ENCODE data around the gene MAP1LC3C. TPM values are rescaled to one million over a fixed set of nuclear protein-coding genes. Genes with fewer than 3 reads are reported as not detected.

MAP1LC3C gene
- total and polyA plus RNA-seq, 9 donors = 0.67 to 6.1 (median 2.0) TPM

DNA sequence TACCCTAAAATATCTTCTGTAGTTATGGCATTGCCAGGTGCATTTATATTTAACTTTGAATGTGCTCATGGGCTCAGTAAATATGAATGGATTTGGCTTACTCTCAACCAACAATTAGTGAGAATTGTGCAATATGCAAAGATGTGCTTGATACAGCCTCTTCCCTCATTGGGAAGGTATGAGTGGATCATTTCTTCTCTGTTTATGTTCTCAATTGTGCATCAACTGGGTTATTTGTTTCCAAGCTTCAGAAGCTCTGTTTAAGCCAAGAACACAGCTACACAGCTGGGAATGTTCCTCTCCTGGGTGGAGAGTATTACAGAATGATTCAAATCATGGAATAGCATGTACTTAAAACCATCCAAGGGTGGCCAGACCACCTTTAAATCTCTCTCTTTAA lies 17.6 kb upstream of the MAP1LC3C start:
- H3K4me1 ChIP-seq (ENCODE audit: insufficient read depth) = no peaks in the 10 kb centered on the region
- H3K4me3 ChIP-seq = no peak overlapping the region
- no peak overlapping the region for H3K27ac ChIP-seq
- no peak for DNase-seq
- intact Hi-C loops (cut with DNase I) = no loop called here
- H3K36me3 ChIP-seq = no peaks in the 10 kb centered on the region
- TF ChIP-seq POLR2A (IDR thresholded peaks at IDR 0.05) (no peak), EP300 (IDR thresholded peaks at IDR 0.05) (no peak)
- TF ChIP-seq, protein P1, sequence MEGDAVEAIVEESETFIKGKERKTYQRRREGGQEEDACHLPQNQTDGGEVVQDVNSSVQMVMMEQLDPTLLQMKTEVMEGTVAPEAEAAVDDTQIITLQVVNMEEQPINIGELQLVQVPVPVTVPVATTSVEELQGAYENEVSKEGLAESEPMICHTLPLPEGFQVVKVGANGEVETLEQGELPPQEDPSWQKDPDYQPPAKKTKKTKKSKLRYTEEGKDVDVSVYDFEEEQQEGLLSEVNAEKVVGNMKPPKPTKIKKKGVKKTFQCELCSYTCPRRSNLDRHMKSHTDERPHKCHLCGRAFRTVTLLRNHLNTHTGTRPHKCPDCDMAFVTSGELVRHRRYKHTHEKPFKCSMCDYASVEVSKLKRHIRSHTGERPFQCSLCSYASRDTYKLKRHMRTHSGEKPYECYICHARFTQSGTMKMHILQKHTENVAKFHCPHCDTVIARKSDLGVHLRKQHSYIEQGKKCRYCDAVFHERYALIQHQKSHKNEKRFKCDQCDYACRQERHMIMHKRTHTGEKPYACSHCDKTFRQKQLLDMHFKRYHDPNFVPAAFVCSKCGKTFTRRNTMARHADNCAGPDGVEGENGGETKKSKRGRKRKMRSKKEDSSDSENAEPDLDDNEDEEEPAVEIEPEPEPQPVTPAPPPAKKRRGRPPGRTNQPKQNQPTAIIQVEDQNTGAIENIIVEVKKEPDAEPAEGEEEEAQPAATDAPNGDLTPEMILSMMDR (IDR thresholded peaks at IDR 0.05) = no peak
- H3K9me3 ChIP-seq = no peaks in the 10 kb centered on the region
- H3K27me3 ChIP-seq = no peaks in the 10 kb centered on the region

GRCh38 chr1:242011894-242012660 lies 13.2 kb upstream of the MAP1LC3C start:
- TF ChIP-seq, protein P1 (IDR thresholded peaks at IDR 0.05) = no peak
- TF ChIP-seq EP300 (IDR thresholded peaks at IDR 0.05) (no peak), POLR2A (IDR thresholded peaks at IDR 0.05) (no peak)
- WGBS, 3 donors = 73 to 84% (median 75%) methylated on average over 5 of the region's 5 CpGs
- no peak for DNase-seq

GRCh38 chr1:242008826-242009495 lies 10.1 kb upstream of the MAP1LC3C start:
- no peak overlapping the region for H3K27ac ChIP-seq
- 6 to 14% (median 10%) methylated on average over 5 of the region's 5 CpGs for WGBS, 3 donors
- no peaks in the 10 kb centered on the region for H3K36me3 ChIP-seq
- no peak for DNase-seq
- H3K27me3 ChIP-seq = no peaks in the 10 kb centered on the region
- no peak overlapping the region for H3K4me3 ChIP-seq
- no peak for TF ChIP-seq EP300 (IDR thresholded peaks at IDR 0.05)
- no peak for TF ChIP-seq POLR2A (IDR thresholded peaks at IDR 0.05)
- TF ChIP-seq, protein P1 (IDR thresholded peaks at IDR 0.05) = no peak
- no peaks in the 10 kb centered on the region for H3K4me1 ChIP-seq (ENCODE audit: insufficient read depth)
- intact Hi-C loops (cut with DNase I) = loop anchor here in 1 of 4 donors (10.0 kb wide), 1 partner anchor 104 kb away; no protein-coding TSS in a partner anchor
- no peaks in the 10 kb centered on the region for H3K9me3 ChIP-seq

More at GRCh38 chr1:242011894-242012660, 13.2 kb upstream of the MAP1LC3C start:
- Histone ChIP-seq H3K27me3 (no peaks in the 10 kb centered on the region), H3K9me3 (no peaks in the 10 kb centered on the region), H3K4me1 (ENCODE audit: insufficient read depth) (no peaks in the 10 kb centered on the region), H3K27ac (no peak overlapping the region), H3K36me3 (no peaks in the 10 kb centered on the region), H3K4me3 (no peak overlapping the region)
- intact Hi-C loops (cut with DNase I) = no loop called here

GRCh38 chr1:242006976-242007375 lies 8.1 kb upstream of the MAP1LC3C start:
- no peak overlapping the region for H3K27ac ChIP-seq
- intact Hi-C loops (cut with DNase I) = loop anchor here in 1 of 4 donors (10.0 kb wide), 1 partner anchor 102 kb away; no protein-coding TSS in a partner anchor
- no peaks in the 10 kb centered on the region for H3K9me3 ChIP-seq
- no peak for DNase-seq
- no peak for TF ChIP-seq EP300 (IDR thresholded peaks at IDR 0.05)
- TF ChIP-seq, protein P1 (IDR thresholded peaks at IDR 0.05) = no peak
- TF ChIP-seq POLR2A (IDR thresholded peaks at IDR 0.05) = no peak
- 79 to 96% (median 93%) methylated on average over 3 of the region's 3 CpGs for WGBS, 3 donors
- H3K27me3 ChIP-seq = no peaks in the 10 kb centered on the region
- H3K4me3 ChIP-seq = no peak overlapping the region
- no peaks in the 10 kb centered on the region for H3K4me1 ChIP-seq (ENCODE audit: insufficient read depth)
- H3K36me3 ChIP-seq = no peaks in the 10 kb centered on the region
